Trophoblast cell (in vitro differentiated cells and primary cell): ENCODE results near the gene ZNF579.

ENCODE experiments used
- DNase-seq, 2 donors: peaks; one replicate each; pipeline ENCODE4 v3.0.0-alpha.2; 2016
- H2AFZ ChIP-seq: 2 replicates; pipeline ENCODE4 v1.6.1; 2013; ENCODE audit warnings: low read length, moderate library complexity, mild to moderate bottlenecking; ENCODE audit not compliant: insufficient read depth, poor library complexity
- H2AK5ac ChIP-seq: 2 replicates; pipeline ENCODE4 v1.6.1; 2013; ENCODE audit warnings: mild to moderate bottlenecking, low read length
- H2BK120ac ChIP-seq: 2 replicates; pipeline ENCODE4 v1.6.1; 2013; ENCODE audit warnings: low read length, mild to moderate bottlenecking, moderate library complexity; ENCODE audit not compliant: insufficient read depth, poor library complexity
- H2BK12ac ChIP-seq: 2 replicates; pipeline ENCODE4 v1.6.1; 2013; ENCODE audit warnings: mild to moderate bottlenecking, low read length, moderate library complexity
- H2BK5ac ChIP-seq: 2 replicates; pipeline ENCODE4 v1.6.1; 2013; ENCODE audit warnings: low read length, low read depth, moderate library complexity, mild to moderate bottlenecking; ENCODE audit not compliant: poor library complexity
- H3K14ac ChIP-seq: 2 replicates; pipeline ENCODE4 v1.6.1; 2013; ENCODE audit warnings: mild to moderate bottlenecking, low read length
- H3K18ac ChIP-seq: 2 replicates; pipeline ENCODE4 v1.6.1; 2013; ENCODE audit warnings: mild to moderate bottlenecking, low read length
- H3K23ac ChIP-seq: 2 replicates; pipeline ENCODE4 v1.6.1; 2013; ENCODE audit warnings: low read length
- H3K27ac ChIP-seq: 2 replicates; pipeline ENCODE4 v1.5.1; 2013; ENCODE audit warnings: low read depth, mild to moderate bottlenecking, inconsistent platforms, low read length, moderate library complexity
- H3K27me3 ChIP-seq: 2 replicates; pipeline ENCODE4 v1.6.1; 2013; ENCODE audit warnings: inconsistent platforms, mild to moderate bottlenecking, low read length, moderate library complexity; ENCODE audit not compliant: insufficient read depth
- H3K36me3 ChIP-seq, 2 experiments: 1 replicate in 1 of 2; 2 replicates in 1 of 2; pipeline ENCODE4 v1.6.1; 2013; ENCODE audit warnings: low read length in 2 of 2, mild to moderate bottlenecking in 2 of 2, moderate library complexity in 1 of 2; ENCODE audit not compliant: insufficient read depth in 2 of 2, control insufficient read depth in 1 of 2
- H3K4ac ChIP-seq: 2 replicates; pipeline ENCODE4 v1.6.1; 2013; ENCODE audit warnings: low read depth, mild to moderate bottlenecking, low read length, moderate library complexity
- H3K4me1 ChIP-seq, 2 experiments: 1 replicate in 1 of 2; 2 replicates in 1 of 2; pipeline ENCODE4 v1.6.1; 2013; ENCODE audit warnings: low read length in 2 of 2, mild to moderate bottlenecking in 2 of 2, moderate library complexity in 1 of 2; ENCODE audit not compliant: insufficient read depth in 2 of 2, control insufficient read depth in 1 of 2
- H3K4me2 ChIP-seq: 2 replicates; pipeline ENCODE4 v1.6.1; 2013; ENCODE audit warnings: inconsistent platforms, mild to moderate bottlenecking, low read length, moderate library complexity
- H3K4me3 ChIP-seq: 2 replicates; pipeline ENCODE4 v1.5.1; 2013; ENCODE audit warnings: mild to moderate bottlenecking, low read depth, low read length, inconsistent platforms
- H3K79me1 ChIP-seq: one replicate; pipeline ENCODE4 v1.6.1; 2013; ENCODE audit warnings: low read length
- H3K79me2 ChIP-seq: 2 replicates; pipeline ENCODE4 v1.6.1; 2013; ENCODE audit warnings: low read length, mild to moderate bottlenecking; ENCODE audit not compliant: control insufficient read depth, insufficient read depth, poor library complexity
- H3K9ac ChIP-seq: 2 replicates; pipeline ENCODE4 v1.6.1; 2013; ENCODE audit warnings: mild to moderate bottlenecking, low read length
- H3K9me3 ChIP-seq: 2 replicates; pipeline ENCODE4 v1.6.1; 2013; ENCODE audit warnings: low read depth, mild to moderate bottlenecking, control low read depth, inconsistent platforms, low read length; ENCODE audit not compliant: insufficient read depth
- H4K12ac ChIP-seq: 2 replicates; pipeline ENCODE4 v1.6.1; 2013; ENCODE audit warnings: low read depth, mild to moderate bottlenecking, low read length, moderate library complexity
- H4K8ac ChIP-seq: 2 replicates; pipeline ENCODE4 v1.6.1; 2013; ENCODE audit warnings: low read depth, mild to moderate bottlenecking, low read length, moderate library complexity
- H4K91ac ChIP-seq: one replicate; pipeline ENCODE4 v1.6.1; 2013; ENCODE audit warnings: low read depth, mild to moderate bottlenecking, low read length, moderate library complexity
- whole genome bisulfite sequencing: extraction: QIAGEN DNeasy Blood & Tissue Kit; methylation state at CpG from one replicate; pipeline ENCODE4 v1.1.7; 2013; ENCODE audit warnings: missing lambda C conversion rate; ENCODE audit not compliant: insufficient read length, insufficient coverage; ENCODE audit errors: extremely low coverage; 5-methylcytosine and 5-hydroxymethylcytosine counted together

Gene ZNF579

DNA sequence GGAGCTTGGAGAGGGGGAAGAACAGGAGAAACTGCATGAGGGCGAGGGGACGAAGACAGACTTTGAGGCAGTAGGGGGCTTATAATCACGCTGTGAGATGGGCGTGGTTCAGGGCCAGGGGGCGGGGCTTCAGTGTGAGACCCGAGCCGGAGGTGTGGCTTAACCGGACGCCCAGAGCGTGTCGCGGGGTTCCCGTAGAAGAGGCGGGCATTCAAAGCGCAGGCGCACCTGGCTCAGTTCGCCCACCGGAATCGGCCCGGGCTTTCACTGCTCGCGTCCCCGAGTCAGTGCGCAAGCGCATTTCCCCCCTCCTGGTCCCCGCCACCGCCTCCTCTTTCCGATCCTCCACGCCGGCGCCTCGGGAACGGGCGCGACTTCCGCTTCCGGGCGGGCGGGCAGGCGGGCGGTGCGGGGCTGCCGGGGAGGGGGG, 24.6 kb upstream of the ZNF579 start:
- peak overlapping the region; percentile 46 for H3K4me2 ChIP-seq

DNA sequence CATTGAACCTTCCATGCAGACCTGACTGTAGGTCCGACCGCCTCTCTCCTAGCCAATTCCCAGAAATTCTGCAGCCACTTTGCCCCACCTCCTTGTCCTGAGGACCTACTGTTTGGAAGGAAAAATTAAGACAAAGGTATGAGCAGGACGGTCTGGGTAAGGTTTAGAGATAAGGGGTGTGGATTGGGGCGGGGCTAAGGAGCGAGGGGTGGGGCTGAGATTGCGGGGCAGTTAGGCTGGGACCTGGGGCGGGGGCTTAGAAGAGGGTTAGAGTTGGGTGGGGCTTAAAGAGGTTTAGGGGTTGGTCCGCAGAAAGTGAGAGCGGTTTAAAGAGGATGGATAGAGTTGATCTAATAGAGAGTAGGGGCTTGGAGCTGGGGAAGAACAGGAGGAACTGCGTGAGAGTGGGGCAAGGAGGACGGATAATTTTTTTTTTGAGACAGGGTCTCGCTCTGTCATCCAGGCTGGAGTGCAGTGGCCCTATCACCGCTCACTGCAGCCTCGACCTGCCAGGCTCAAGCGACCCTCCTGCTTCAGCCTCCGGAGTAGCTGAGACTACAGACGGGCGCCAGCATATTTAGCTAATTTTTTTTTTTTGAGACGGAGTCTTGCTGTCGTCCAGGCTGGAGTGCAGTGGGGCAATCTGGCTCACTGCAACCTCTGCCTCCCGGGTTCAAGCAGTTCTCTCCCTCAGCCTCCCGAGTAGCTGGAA, 23.1 kb upstream of the ZNF579 start:
- Histone ChIP-seq H3K36me3 (peaks cover 0 to 3% of the 10 kb centered on the region in 2 experiments), H2BK120ac (no peak overlapping the region), H4K8ac (no peak overlapping the region), H3K4me1 (peaks cover 14% of the 10 kb centered on the region in 2 experiments), H4K12ac (no peak overlapping the region), H3K4me3 (no peak overlapping the region), H2AK5ac (no peak overlapping the region), H2BK5ac (no peak overlapping the region), H4K91ac (no peak overlapping the region), H3K27me3 (no peaks in the 10 kb centered on the region), H3K9me3 (no peaks in the 10 kb centered on the region), H3K27ac (no peak overlapping the region), H3K9ac (no peak overlapping the region), H3K23ac (no peak overlapping the region), H3K14ac (no peak overlapping the region), H3K4ac (no peak overlapping the region), H2BK12ac (no peak overlapping the region), H3K79me2 (peaks cover 11% of the 10 kb centered on the region), H3K18ac (no peak overlapping the region), H3K79me1 (peaks cover 30% of the 10 kb centered on the region), H3K4me2 (no peak overlapping the region), H2AFZ (no peak overlapping the region)
- 100% methylated on average over 5 of the region's 22 CpGs for WGBS
- DNase-seq = peak; percentile 47 to 72

More for the DNA sequence above, 24.6 kb upstream of the ZNF579 start:
- H3K27me3 ChIP-seq = no peaks in the 10 kb centered on the region
- peak overlapping the region; percentile 40 for H2AFZ ChIP-seq
- H2BK5ac ChIP-seq = peak overlapping the region; percentile 83
- H4K91ac ChIP-seq = peak overlapping the region; percentile 88
- H3K9me3 ChIP-seq = no peaks in the 10 kb centered on the region
- peak; percentile 90 to 96 for DNase-seq
- no peak overlapping the region for H3K9ac ChIP-seq
- H3K4me1 ChIP-seq = peaks cover 14% of the 10 kb centered on the region in 2 experiments
- H3K18ac ChIP-seq = peak overlapping the region; percentile 71
- peak overlapping the region; percentile 59 for H3K14ac ChIP-seq
- peaks cover 19% of the 10 kb centered on the region for H3K79me1 ChIP-seq
- peak overlapping the region; percentile 40 for H2BK120ac ChIP-seq
- no peak overlapping the region for H3K23ac ChIP-seq
- H4K8ac ChIP-seq = peak overlapping the region; percentile 89
- H3K36me3 ChIP-seq = peaks cover 4 to 9% of the 10 kb centered on the region in 2 experiments
- H3K27ac ChIP-seq = peak overlapping the region; percentile 97
- peaks cover 5% of the 10 kb centered on the region for H3K79me2 ChIP-seq
- H2AK5ac ChIP-seq = peak overlapping the region; percentile 31
- H2BK12ac ChIP-seq = no peak overlapping the region
- H3K4ac ChIP-seq = peak overlapping the region; percentile 66
- H3K4me3 ChIP-seq = peak overlapping the region; percentile 56
- WGBS = no CpG with 5 or more reads among the region's 43 CpGs
- peak overlapping the region; percentile 81 for H4K12ac ChIP-seq

DNA sequence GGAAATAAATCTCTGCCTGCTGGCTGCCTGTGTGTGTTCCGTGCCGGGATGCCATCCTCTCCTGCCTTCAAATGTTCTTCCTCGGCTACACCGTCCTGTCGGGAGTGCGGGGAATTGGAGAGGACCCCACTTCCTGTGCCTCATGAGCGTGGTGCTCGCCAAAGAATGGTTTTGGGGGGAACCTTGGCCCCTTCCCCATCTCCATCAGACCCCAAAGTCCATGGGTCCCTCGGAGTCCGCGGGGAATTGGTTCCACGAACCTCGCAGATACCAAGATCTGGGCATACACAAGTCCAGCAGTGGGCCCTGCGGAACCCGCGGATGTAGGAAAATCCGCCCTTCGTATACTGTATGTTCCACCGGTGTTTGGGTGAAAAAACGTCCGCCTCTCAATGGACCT, 22.5 kb upstream of the ZNF579 start:
- no peak overlapping the region for H3K4me2 ChIP-seq
- H4K8ac ChIP-seq = no peak overlapping the region
- peaks cover 14% of the 10 kb centered on the region in 2 experiments for H3K4me1 ChIP-seq
- H3K79me2 ChIP-seq = peaks cover 11% of the 10 kb centered on the region
- H3K14ac ChIP-seq = no peak overlapping the region
- WGBS = no CpG with 5 or more reads among the region's 21 CpGs
- H4K91ac ChIP-seq = no peak overlapping the region
- H3K4me3 ChIP-seq = no peak overlapping the region
- no peak overlapping the region for H3K23ac ChIP-seq
- H3K4ac ChIP-seq = no peak overlapping the region
- no peak overlapping the region for H4K12ac ChIP-seq
- DNase-seq = no peak
- H3K9ac ChIP-seq = no peak overlapping the region
- no peak overlapping the region for H2BK12ac ChIP-seq
- no peaks in the 10 kb centered on the region for H3K9me3 ChIP-seq
- H3K18ac ChIP-seq = no peak overlapping the region
- H2AFZ ChIP-seq = no peak overlapping the region
- no peak overlapping the region for H3K27ac ChIP-seq
- H3K79me1 ChIP-seq = peaks cover 30% of the 10 kb centered on the region
- H2AK5ac ChIP-seq = no peak overlapping the region
- H3K36me3 ChIP-seq = peaks cover 0 to 3% of the 10 kb centered on the region in 2 experiments
- no peaks in the 10 kb centered on the region for H3K27me3 ChIP-seq
- no peak overlapping the region for H2BK120ac ChIP-seq
- no peak overlapping the region for H2BK5ac ChIP-seq

- H2AFZ ChIP-seq = no peak overlapping the region
- H3K9ac ChIP-seq = no peak overlapping the region
- no peak overlapping the region for H3K14ac ChIP-seq
- H4K91ac ChIP-seq = peak overlapping the region; percentile 98
- peak overlapping the region; percentile 44 for H3K4ac ChIP-seq
- peak overlapping the region; percentile 31 for H2BK12ac ChIP-seq
- no peaks in the 10 kb centered on the region for H3K9me3 ChIP-seq
- H2BK5ac ChIP-seq = peak overlapping the region; percentile 24
- no peak overlapping the region for H3K18ac ChIP-seq
- H3K27ac ChIP-seq = no peak overlapping the region
- H2AK5ac ChIP-seq = peak overlapping the region; percentile 51
- no peak overlapping the region for H4K8ac ChIP-seq
- H3K4me3 ChIP-seq = no peak overlapping the region
- no peak overlapping the region for H3K4me2 ChIP-seq
- DNase-seq = no peak
- H3K79me1 ChIP-seq = peaks cover 30% of the 10 kb centered on the region
- H3K36me3 ChIP-seq = peaks cover 4 to 6% of the 10 kb centered on the region in 2 experiments
- no peaks in the 10 kb centered on the region for H3K27me3 ChIP-seq
- H4K12ac ChIP-seq = no peak overlapping the region
- no CpG with 5 or more reads among the region's 60 CpGs for WGBS
- H3K79me2 ChIP-seq = peaks cover 11% of the 10 kb centered on the region
- H2BK120ac ChIP-seq = peak overlapping the region; percentile 49
- peaks cover 14% of the 10 kb centered on the region in 2 experiments for H3K4me1 ChIP-seq
- H3K23ac ChIP-seq = no peak overlapping the region
Observed at GRCh38 chr19:55602104-55603001, 21.7 kb upstream of the ZNF579 start.
